ENCODE data around the gene UGT1A7.

The UGT1A7 gene

DNA sequence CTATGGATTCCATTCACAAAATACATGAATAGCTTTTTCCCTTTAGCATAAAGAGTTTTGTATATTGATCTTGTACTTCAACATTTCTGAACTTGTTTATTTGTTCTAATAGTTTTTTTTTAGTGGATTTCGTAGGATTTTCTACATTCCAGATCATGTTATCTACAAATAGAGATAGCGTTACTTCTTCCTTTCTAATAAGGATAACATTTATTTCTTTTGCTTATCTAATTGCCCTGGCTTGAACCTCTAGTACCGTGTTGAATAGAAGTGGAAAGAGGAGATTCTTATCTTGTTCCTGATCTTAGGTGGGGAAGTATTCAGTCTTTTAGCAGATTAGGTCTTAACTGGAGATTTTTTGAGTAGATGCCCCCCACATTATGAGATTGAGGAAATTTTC is 20.5 kb downstream of the UGT1A7 start:
- TF ChIP-seq, protein P1, sequence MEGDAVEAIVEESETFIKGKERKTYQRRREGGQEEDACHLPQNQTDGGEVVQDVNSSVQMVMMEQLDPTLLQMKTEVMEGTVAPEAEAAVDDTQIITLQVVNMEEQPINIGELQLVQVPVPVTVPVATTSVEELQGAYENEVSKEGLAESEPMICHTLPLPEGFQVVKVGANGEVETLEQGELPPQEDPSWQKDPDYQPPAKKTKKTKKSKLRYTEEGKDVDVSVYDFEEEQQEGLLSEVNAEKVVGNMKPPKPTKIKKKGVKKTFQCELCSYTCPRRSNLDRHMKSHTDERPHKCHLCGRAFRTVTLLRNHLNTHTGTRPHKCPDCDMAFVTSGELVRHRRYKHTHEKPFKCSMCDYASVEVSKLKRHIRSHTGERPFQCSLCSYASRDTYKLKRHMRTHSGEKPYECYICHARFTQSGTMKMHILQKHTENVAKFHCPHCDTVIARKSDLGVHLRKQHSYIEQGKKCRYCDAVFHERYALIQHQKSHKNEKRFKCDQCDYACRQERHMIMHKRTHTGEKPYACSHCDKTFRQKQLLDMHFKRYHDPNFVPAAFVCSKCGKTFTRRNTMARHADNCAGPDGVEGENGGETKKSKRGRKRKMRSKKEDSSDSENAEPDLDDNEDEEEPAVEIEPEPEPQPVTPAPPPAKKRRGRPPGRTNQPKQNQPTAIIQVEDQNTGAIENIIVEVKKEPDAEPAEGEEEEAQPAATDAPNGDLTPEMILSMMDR (IDR thresholded peaks at IDR 0.05; ENCODE audit: insufficient read depth, missing control alignments) = no peak
- no peak for FAIRE-seq
- DNase-seq (ENCODE audit: insufficient read length, low spot score) = no peak

DNA sequence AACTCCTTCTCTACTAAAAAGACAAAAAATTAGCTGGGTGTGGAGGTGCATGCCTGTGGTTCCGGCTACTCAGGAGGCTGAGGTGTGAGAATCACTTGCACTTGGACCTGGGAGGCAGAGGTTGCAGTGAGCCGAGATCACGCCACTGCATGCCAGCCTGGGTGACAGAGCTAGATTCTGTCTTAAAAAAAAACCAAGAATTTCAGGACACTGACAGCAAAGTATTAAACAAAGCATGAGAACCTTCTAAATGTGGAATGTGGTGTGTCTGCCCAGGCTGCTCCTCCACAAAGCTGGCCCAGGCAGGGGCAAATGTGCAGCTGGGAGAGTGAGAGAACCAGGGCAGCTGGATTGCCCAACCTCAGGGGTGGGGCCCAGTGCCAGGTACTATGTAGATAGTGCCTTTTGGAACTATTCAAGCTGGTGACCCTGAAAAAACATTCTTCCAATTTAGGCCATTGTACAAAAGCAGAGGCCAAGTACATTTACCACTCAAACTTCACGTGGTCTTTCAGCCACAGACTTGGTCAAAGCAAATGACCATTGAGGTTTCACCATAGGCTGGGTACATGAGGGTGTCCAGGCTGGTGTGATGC is 24.3 kb downstream of the UGT1A7 start:
- DNase-seq (ENCODE audit: insufficient read length, low spot score) (no peak), FAIRE-seq (no peak)
- TF ChIP-seq, protein P1 (IDR thresholded peaks at IDR 0.05; ENCODE audit: insufficient read depth, missing control alignments) = no peak

DNA sequence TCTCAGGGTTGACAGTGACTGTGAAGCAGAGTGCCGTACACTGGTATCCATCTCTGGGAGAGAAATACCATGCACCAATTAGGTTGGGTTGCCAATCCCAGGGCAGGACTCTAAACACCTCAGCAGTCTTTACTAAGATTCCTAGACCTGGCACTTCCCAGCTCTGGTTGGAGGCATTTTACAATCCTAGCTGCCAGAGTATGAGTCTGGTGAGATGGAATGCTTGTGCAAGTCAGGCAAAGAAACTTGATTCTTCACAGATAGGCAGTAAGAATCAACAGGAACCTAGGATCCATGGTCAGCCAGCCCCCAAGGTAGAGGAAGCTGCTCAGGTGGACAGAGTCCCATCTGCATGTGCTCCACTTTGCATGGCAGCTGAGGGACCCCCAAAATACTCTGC is 25.0 kb downstream of the UGT1A7 start:
- FAIRE-seq (no peak), DNase-seq (ENCODE audit: insufficient read length, low spot score) (no peak)
- TF ChIP-seq, protein P1 (IDR thresholded peaks at IDR 0.05; ENCODE audit: insufficient read depth, missing control alignments) = no peak

DNA sequence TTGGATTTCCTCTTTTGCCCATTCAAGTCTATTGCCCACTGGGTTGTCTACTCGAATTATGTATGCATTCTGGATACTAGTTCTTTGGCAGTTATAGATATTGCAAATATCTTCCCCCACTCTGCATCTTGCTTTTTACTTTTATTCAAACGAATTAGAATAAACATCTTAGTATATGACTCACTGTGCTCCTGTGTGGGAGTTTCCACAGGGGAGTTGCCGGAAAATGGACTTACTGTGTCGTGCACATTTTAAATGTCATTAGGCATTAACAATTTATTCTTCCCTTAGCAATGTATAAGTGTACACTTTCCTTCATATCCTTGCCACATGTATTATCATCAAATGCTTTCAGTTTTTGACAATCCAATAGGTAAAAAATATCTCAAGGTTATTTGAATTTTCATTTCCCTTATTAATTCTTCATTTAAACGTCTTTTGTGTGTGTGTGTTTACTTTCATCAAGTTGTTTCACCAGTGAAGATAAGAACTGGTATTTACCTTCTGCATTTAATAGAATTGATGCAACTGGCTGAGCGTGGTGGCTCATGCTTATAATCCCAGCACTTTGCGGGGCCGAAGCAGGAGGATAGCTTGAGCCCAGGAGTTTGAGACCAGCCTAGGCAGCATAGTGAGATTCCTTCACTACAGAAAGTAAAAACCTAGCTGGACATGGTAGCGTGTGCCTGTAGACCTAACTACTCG is 26.4 kb downstream of the UGT1A7 start:
- no peak for DNase-seq (ENCODE audit: insufficient read length, low spot score)

DNA sequence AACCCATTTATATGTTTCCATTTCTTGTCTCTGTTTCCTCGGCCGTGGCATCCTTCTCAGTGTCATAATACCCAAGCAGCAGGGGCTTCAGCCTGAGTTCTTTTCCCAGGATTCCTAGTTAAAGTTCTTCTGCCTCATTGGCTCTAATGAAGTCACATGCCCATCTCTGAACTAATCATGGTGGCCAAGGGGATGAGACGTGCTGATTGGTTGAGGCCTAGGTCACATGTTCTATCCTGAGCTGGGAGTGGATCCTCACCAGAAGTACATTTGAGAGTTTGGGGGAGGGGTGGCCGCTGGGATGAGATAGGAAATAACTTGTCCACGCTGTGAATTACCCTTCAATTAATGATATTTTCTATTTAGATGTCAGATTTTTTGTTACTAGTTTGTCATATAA is 27.2 kb downstream of the UGT1A7 start:
- no peak for FAIRE-seq
- TF ChIP-seq, protein P1 (IDR thresholded peaks at IDR 0.05; ENCODE audit: insufficient read depth, missing control alignments) = no peak
- no peak for DNase-seq (ENCODE audit: insufficient read length, low spot score)

More for the DNA sequence above, 26.4 kb downstream of the UGT1A7 start:
- TF ChIP-seq, protein P1 (IDR thresholded peaks at IDR 0.05; ENCODE audit: insufficient read depth, missing control alignments) = no peak
- FAIRE-seq = no peak

DNA sequence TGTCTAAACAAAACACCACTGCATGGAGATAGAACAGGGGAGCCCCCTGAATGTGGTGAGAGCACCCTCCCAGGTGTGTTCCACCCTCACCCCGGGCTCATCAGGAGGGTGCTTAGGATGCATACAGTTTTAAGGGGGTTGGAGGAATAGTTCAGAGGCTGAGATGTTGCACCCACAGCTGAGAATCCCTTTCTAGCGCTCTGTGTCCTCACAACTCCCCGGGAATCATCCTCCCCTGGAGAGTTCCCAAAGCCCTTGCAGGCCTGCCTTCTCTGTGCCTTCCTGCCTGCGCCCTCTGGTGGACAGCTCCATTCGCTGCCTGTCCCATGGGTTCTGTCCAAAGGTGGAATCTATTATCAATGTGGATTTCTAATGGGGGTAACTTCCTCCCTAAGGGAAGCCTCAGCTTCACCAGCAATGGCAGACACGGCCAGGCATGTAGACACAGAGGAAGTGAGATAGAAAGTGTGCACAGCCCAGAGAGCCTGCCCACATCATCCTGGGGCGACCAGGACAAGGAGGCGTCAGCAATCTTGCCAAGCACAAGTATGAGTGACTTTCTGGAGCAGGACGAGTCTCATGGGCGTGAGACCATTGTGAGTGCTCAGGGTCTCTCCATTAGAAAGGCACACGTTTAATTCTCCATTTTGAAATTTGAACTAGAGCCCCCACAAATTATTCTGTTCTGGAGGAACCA is 29.8 kb downstream of the UGT1A7 start:
- TF ChIP-seq, protein P1 (IDR thresholded peaks at IDR 0.05; ENCODE audit: insufficient read depth, missing control alignments) = peak; percentile 91
- peak; percentile 26 for DNase-seq (ENCODE audit: insufficient read length, low spot score)
- FAIRE-seq = no peak

Measured in D721Med (cell line).